Testis (tissue), 2 donors: ENCODE data around the gene PCDHB8.

ENCODE experiments used
- CTCF ChIP-seq, 3 experiments: fragments of 450-650 bp in 2 of 3; fragments of 200-600 bp in 1 of 3; sonication (generic) in 1 of 3; IDR thresholded peaks; one replicate each; pipeline ENCODE4 v1.5.1; 2016 to 2019; ENCODE audit warnings: antibody characterized with exemption in 3 of 3, mild to moderate bottlenecking in 2 of 3, moderate library complexity in 1 of 3
- POLR2A ChIP-seq: fragments of 450-650 bp; IDR thresholded peaks from one replicate; pipeline ENCODE4 v1.6.1; 2017; ENCODE audit warnings: antibody characterized with exemption, mild to moderate bottlenecking, moderate library complexity

- peak in 2 of 3 experiments; percentile 9 to 14 for TF ChIP-seq CTCF (IDR thresholded peaks at IDR 0.05)
- no peak for TF ChIP-seq POLR2A
Observed at GRCh38 chr5:141223112-141223783, 45.7 kb downstream of the PCDHB8 start, which contains the start of gene PCDHB14.
